VCaP (cell line): ENCODE results near the gene XPO1.
"Not testable (repeated sequence)": the region's sequence is repeated elsewhere in the genome, so short reads cannot be mapped to it uniquely, and the experiment has no call there.

ENCODE experiments used
- H3K27ac ChIP-seq: fragments of 450-650 bp; 2 replicates; pipeline ENCODE4 v1.5.1; 2017
- TF ChIP-seq, protein P1 (sequence below): fragments of 450-650 bp; conservative IDR thresholded peaks from 2 replicates; pipeline ENCODE4 v1.5.1; 2017; ENCODE audit warnings: mild to moderate bottlenecking, moderate library complexity

The XPO1 gene

GRCh38 chr2:61456070-61456745, 81.9 kb downstream of the XPO1 start:
- H3K27ac ChIP-seq = peak overlapping the region; percentile 24; the same call in 1 of the 2 replicates
- TF ChIP-seq, protein P1, sequence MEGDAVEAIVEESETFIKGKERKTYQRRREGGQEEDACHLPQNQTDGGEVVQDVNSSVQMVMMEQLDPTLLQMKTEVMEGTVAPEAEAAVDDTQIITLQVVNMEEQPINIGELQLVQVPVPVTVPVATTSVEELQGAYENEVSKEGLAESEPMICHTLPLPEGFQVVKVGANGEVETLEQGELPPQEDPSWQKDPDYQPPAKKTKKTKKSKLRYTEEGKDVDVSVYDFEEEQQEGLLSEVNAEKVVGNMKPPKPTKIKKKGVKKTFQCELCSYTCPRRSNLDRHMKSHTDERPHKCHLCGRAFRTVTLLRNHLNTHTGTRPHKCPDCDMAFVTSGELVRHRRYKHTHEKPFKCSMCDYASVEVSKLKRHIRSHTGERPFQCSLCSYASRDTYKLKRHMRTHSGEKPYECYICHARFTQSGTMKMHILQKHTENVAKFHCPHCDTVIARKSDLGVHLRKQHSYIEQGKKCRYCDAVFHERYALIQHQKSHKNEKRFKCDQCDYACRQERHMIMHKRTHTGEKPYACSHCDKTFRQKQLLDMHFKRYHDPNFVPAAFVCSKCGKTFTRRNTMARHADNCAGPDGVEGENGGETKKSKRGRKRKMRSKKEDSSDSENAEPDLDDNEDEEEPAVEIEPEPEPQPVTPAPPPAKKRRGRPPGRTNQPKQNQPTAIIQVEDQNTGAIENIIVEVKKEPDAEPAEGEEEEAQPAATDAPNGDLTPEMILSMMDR = no peak

- H3K27ac ChIP-seq = not testable (repeated sequence)
Observed at GRCh38 chr2:61454972-61455371, 83.2 kb downstream of the XPO1 start.

- TF ChIP-seq, protein P1 = no peak
- H3K27ac ChIP-seq = no peak overlapping the region
Observed at GRCh38 chr2:61454383-61454782, 83.8 kb downstream of the XPO1 start.

DNA sequence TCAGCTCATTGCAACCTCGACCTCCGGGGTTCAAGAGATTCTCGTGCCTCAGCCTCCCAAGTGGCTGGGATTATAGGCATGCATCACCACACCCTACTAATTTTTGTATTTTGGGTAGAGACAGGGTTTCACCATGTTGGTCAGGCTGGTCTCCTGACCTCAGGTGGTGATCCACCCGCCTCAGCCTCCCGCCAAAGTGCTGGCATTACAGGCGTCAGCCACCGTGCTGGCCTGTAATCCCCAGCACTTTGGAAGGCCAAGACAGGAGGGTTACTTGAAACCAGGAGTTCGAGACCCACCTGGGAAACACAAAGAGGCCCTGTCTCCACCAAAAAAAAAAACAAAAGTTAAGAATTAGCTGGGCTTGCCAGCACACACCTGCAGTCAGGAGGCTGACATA, 85.8 kb downstream of the XPO1 start:
- TF ChIP-seq, protein P1 = no peak
- no peak overlapping the region for H3K27ac ChIP-seq

DNA sequence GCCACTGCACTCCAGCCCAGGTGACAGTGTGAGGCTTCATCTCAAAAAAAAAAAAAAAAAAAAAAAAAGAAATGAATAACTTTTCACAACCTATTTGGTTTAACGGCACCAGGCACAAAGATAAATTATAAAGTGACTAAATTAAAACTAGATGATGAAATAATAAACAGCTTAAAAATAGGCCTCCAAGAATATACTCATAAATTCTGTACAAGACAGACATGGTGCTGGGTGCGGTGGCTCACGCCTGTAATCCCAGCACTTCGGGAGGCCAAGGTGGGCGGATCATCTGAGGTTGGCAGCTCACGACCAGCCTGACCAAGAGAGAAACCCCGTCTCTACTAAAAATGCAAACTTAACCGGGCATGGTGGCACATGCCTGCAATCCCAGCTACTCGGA, 87.0 kb downstream of the XPO1 start:
- no peak overlapping the region for H3K27ac ChIP-seq
- TF ChIP-seq, protein P1 = no peak

DNA sequence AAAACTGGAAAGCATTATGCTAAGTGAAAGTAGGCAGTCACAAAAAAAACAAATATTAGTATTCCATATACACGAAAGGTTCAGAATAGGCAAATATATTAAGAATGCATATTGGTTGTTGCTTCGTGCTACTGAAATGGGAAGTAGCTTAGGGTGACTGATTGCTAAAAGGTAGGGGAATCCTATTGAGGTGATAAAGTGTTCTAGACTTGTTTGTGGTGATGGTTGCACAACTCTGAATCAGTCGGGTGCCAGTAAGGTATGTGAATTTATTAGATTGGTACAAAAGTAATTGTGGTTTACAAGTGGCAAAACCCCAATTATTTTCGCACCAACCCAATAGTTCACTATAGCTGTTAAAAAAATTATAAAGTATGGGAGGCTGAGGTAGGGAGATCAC, 88.0 kb downstream of the XPO1 start:
- TF ChIP-seq, protein P1 = no peak
- no peak overlapping the region for H3K27ac ChIP-seq

- TF ChIP-seq, protein P1 = no peak
- H3K27ac ChIP-seq = no peak overlapping the region
Observed at GRCh38 chr2:61448229-61448628, 89.9 kb downstream of the XPO1 start.

DNA sequence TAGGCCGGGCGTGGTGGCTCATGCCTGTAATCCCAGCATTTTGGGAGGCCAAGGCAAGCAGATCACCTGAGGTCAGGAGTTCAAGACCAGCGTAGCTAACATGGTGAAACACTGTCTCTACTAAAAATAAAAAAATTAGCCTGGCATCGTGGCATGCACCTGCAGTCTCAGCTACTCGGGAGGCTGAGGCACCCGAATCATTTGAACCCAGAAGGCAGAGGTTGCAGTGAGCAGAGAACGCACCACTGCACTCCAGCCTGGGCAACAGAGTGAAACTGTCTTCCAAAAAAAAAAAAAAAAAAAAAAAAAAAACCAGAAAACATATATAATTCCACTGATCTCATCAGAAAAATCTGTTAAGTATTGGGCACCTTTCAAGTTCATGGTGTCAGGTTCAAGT, 91.2 kb downstream of the XPO1 start:
- not testable (repeated sequence) for H3K27ac ChIP-seq
